Measurements from ENCODE around the gene MYH11.
"Not testable (repeated sequence)": the region's sequence is repeated elsewhere in the genome, so short reads cannot be mapped to it uniquely, and the experiment has no call there.

Gene MYH11

GRCh38 chr16:15743657-15744056 lies 113.2 kb downstream of the MYH11 start:
- no peak for DNase-seq

DNA sequence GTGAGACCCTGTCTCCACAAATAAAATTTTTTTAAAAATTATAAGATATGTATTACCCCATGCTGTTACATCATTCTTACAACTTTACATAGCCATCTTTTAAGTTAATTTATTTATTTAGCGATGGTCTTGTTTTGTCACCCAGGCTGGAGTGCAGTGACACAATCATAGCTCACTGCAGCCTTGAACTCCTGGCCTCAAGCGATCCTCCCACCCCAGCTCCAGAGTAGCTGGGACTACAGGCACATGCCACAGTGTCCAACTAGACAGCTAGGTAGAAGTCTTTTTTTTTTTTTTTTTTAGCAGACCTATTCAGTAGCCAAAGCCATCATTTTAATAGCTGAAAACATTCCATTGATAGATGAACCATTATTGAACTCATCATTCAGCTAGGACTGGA lies 114.1 kb downstream of the MYH11 start:
- no peak for DNase-seq

- DNase-seq = no peak
Measured at GRCh38 chr16:15741207-15741871, 115.5 kb downstream of the MYH11 start.

- no peak for DNase-seq
Measured at GRCh38 chr16:15739950-15740349, 116.9 kb downstream of the MYH11 start.

- no peak for DNase-seq
Measured at GRCh38 chr16:15739464-15739863, 117.4 kb downstream of the MYH11 start.

DNA sequence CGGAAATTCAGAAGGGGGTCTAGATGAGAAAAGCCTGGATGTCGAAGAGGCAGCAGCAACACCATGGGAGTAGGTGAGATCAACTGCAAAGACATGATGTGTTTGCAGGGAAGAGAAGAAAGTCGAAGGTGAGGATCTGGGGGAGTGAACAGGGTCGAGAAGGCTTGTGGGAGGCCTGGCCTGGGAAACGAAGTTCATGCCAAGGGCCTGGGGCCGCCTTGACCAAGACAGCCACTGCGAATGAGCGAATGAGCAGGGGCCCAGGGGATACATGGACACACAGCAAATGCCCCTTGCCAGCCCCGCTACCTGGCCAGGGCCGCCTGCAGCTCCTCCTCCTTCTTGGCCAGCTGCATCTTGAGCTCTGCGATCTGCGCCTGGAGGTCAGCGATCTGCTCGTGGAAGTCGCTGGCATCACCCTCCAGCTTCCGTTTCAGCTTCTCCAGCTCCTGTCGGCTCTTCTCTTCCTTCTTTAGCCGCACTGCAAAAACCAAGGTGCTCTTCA lies 119.6 kb downstream of the MYH11 start:
- no peak for DNase-seq

DNA sequence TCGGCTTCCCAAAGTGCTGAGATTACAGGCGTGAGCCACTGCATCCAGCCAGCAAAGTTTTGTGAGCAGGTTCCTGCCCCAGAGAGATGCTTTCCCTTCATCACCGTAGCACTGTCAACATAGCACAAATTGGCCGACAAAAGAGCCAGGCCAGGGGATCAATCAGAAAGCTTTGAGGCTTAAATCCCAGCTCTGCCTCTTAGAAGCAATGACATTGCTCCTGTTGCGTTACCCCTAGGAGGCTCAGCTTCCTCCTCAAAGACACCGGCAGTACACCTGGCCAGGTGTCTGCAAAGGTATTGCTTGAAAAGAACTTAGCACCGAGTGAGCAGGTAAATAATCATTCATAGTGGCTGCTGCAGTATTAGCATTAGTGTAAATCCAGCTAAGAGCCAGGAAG lies 120.3 kb downstream of the MYH11 start:
- DNase-seq = no peak

DNA sequence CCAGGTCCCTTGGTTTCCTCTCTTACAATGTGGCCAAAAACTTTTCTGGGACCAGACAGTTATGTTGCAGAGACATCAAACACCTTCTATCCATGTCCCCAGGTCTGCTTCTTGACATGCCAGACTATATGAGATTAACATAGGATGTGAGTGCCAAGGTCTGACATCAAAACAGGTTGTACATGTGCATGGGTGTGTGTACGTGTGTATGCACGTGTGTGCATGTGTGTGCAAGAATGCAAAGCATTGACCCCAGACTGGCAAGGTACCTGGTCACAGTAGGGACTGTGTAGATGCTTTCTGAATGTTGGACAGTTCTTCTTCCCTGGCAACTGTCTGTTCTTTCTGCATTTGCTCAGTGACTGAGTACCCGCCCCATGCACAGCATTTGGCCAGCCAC lies 121.2 kb downstream of the MYH11 start:
- no peak for DNase-seq

DNA sequence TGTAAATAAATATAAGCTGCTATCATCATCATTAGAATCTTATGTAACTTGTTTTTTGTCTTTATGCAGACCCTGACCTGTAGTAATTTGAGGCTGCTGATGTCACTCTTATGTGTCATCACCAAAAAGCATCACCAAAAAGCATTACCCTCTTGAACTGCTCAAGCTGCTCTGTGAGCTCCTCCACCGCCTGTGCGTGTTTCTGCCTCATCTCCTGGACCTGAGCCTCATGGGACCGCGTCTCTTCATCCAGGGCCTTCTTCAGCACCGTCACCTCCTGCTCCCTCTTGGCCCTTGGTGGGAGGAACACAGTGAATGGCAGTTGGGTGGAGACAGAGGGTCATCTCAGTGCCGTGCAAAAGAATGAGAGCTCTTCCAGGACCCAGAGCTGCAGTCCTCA lies 124.4 kb downstream of the MYH11 start:
- DNase-seq = no peak

DNA sequence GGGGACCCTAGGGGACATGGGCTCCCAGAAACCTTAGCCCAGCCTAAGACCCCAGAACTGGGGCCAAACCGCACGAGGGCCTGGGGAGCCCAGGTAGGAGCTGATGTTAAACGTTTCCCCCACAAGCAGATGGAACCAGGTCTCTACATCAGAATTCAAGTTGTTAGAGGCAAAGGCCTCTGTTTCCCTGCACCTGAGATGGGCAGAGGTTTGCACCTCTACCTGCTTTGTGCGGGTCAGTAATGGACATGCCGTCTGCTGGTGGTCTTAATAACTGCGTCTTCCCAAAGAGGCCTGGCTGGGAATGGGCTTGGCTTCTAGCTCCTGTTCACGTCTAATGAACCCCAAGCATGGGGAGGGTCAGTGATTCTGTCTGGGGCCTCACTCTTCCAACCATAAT lies 127.7 kb downstream of the MYH11 start:
- DNase-seq = no peak

- not testable (repeated sequence) for DNase-seq
Measured at GRCh38 chr16:15727697-15728096, 129.1 kb downstream of the MYH11 start.

DNA sequence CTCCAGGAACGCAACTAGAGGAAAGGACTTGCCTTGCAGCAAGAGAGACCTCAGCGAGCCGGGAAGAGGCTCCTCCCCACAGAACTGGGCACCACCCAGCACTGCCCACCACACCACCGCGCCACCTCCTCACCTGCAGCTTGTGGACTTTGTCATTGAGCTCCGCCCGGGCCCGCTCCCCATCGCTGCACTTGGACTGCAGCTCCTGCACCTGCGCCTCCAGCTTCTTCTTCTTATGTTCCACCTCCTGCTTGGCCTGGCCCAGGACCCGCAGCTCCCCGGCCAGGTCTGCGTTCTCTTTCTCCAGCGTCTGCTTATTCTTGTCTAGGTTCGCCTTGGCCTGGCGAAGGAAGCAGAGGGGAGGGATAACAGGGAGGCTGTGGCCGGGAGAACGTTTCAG lies 130.1 kb downstream of the MYH11 start:
- no peak for DNase-seq

DNA sequence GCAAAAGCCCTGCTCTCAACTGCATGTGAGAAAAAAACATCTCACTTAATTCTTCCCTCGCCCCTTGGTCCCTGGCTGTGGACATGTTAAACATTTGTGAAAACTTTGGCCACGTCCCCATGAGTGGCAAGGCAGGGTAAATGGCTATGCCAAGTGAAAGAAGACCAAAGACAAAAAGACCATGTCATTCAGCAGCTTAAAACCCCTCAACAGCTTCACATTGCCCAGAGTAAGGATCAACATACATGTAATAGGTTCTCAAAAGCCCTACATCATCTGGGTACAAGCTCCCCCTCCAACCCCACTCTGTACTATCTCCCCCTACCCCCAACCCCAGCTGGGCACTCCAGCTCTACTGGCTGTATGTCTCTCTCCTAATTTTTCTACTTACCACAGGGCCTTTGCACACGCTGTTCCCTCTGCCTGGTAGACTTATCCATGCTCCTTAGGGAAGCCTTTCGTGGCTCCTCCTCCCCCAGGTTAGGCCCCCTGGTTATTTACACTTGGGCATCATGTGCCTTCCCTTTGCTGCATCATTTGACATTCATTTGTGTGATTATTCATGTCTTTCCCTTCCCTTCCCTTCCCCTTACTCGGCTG lies 131.1 kb downstream of the MYH11 start:
- no peak for DNase-seq

- no peak for DNase-seq
Measured at GRCh38 chr16:15723808-15724207, 133.0 kb downstream of the MYH11 start.

DNA sequence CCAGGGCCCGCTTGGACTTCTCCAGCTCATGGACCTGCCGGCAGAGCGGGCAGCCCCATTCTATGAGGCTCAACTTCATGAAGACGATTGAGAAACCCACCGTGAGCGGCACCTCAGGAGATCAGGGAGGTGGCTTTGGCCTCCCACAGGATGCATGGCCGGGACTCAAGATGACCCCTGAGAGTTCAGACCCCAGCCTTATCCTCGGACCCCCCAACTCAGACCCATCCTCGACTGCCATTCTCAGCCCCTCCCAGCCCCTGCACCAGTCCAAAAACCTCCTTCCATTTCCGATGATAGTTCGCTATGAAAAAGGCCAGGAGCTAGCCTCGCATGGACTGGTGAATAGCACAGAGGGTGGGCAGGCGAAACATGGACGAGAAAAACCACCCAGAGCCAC lies 135.8 kb downstream of the MYH11 start:
- DNase-seq = no peak

DNA sequence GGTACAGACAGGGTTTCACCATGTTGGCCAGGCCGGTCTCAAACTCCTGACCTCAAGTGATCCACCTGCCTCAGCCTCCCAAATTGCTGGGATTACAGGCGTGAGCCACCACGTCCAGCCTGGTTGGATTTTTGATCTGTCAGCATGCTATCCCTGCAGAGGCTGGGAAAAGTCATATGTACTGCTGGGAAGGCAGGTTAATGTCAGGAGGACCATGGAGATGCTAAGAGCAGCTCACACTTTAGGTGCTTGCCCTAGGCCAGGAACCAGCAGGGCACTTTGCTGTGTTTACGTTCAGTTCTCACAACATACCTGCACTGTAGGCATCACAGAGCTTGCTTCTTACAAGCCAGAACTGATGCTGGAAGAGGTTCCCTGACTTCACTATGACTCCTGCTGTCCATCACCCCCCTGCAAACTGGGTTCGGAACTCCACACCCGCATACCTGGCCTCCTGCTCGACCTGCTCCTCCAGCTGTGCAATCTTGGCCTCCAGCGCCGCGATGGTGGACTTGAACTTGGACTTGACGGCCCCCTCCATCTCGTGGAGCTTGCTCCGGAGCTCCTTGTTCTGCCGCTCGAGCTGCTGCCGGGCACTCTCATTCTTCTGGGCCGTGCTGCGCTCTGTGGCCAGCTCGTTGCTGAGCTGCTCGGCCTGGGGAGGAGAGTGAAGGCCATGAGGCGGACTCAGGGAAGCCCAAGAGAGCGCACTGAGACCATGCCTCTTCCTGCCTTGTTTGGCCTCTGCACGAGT lies 140.0 kb downstream of the MYH11 start:
- no peak for DNase-seq

- no peak for DNase-seq
Measured at GRCh38 chr16:15715221-15715620, 141.6 kb downstream of the MYH11 start.

- DNase-seq = no peak
Measured at GRCh38 chr16:15714393-15715172, 142.2 kb downstream of the MYH11 start.

DNA sequence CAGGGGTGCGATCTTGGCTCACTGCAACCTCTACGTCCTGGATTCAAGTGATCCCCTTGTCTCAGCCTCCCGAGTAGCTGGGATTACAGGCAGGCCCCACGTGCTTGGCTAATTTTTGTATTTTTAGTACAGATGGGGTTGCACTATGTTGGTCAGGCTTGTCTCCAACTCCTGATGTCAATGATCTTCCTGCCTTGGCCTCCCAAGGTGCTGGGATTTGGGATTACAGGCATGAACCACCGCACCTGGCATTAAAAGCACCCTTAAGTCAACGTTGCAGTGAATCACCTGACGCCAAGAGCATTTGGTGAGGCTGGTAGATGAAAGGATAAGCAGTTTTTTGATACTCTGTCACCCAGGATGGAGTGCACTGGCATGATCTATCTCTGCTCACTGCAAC lies 147.8 kb downstream of the MYH11 start:
- no peak for DNase-seq

- no peak for DNase-seq
Measured at GRCh38 chr16:15708096-15708495, 148.7 kb downstream of the MYH11 start.

GRCh38 chr16:15707332-15707731 lies 149.5 kb downstream of the MYH11 start:
- DNase-seq = no peak

- DNase-seq = no peak
Measured at GRCh38 chr16:15705064-15705565, 151.7 kb downstream of the MYH11 start.

DNA sequence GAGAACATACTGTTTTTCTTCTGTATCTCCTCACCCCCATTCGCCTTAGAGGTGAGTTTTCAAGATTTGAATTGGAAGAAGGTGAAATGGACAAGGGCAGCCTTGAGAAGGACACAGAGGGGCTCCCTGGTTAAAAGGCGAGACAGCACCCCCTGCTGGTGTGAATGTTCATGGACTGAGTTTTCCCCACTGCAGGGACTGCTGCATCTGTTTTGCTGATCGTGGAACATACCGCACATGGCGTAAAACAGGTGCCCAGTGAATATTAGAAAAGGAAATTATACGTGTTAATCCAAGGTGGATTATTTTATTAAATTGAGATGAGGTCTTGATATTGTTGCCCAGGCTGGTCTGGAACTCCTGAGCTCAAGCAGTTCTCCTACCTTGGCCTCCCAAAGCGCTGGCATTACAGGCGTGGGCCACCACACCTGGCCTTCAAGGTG lies 152.3 kb downstream of the MYH11 start:
- DNase-seq = no peak

All from NCI-H1048 (cell line).